Colonic mucosa (tissue), 4 donors: Measurements from ENCODE around the gene ZNF318. TPM values are rescaled to one million over a fixed set of nuclear protein-coding genes. Genes with fewer than 3 reads are reported as not detected.
A peak's percentile ranks its signal among the peaks of the same experiment; 100 is the strongest.

Source experiments
- DNase-seq: peaks from one replicate; pipeline ENCODE4 v3.0.0-alpha.2; 2020
- H3K27ac ChIP-seq: fragments of 200-600 bp; one replicate; pipeline ENCODE4 v1.8.0; 2021
- H3K27me3 ChIP-seq: fragments of 200-600 bp; one replicate; pipeline ENCODE4 v1.8.0; 2021
- H3K36me3 ChIP-seq: fragments of 200-600 bp; one replicate; pipeline ENCODE4 v1.8.0; 2021
- H3K4me1 ChIP-seq: fragments of 200-600 bp; one replicate; pipeline ENCODE4 v1.8.0; 2021; ENCODE audit warnings: mild to moderate bottlenecking
- H3K4me3 ChIP-seq: fragments of 200-600 bp; one replicate; pipeline ENCODE4 v1.8.0; 2021
- H3K9ac ChIP-seq, 2 donors: one replicate each; pipeline ENCODE4 v1.7.0; 2013; ENCODE audit warnings: control low read depth in 2 of 2, low read depth in 2 of 2, low read length in 2 of 2
- H3K9me3 ChIP-seq: fragments of 200-600 bp; one replicate; pipeline ENCODE4 v1.8.0; 2021
- CTCF ChIP-seq: fragments of 200-600 bp; IDR thresholded peaks from one replicate; pipeline ENCODE4 v1.8.0; 2022; ENCODE audit warnings: antibody characterized with exemption, mild to moderate bottlenecking
- intact Hi-C: fragments of 100-400 bp; cut with DNase I; formaldehyde crosslinking; loops from one replicate; pipeline ENCODE4 v1.14.1; 2022
- total RNA-seq, 2 donors: library from RNA; stranded (reverse); fragmentation: NEBNext Ultra II Directional in 1 of 2; extraction: Animal tissue kit (Norgen Biotek cat#: 25700) in 1 of 2; gene quantifications; one replicate each; pipeline ENCODE4 v1.2.1, GENCODE V29; 2021
- donor health status: healthy.
- donor health status: DM: no; HTN: no; CAD: no.
- donor health status: DM: no; HTN: no; CAD: no.

Gene ZNF318
- total RNA-seq, 2 donors from 2014 or later = 12.3 TPM

GRCh38 chr6:43368259-43369160 lies 937 bp downstream of the ZNF318 start:
- H3K9me3 ChIP-seq = no peaks in the 10 kb centered on the region
- intact Hi-C loops = no loop called here
- DNase-seq = peak; percentile 49
- peak overlapping the region; percentile 82 to 88 for H3K9ac ChIP-seq
- TF ChIP-seq CTCF = no peak
- peaks cover 3% of the 10 kb centered on the region for H3K36me3 ChIP-seq
- H3K4me1 ChIP-seq = peaks cover 6% of the 10 kb centered on the region
- H3K4me3 ChIP-seq = peak overlapping the region; percentile 72
- peak overlapping the region; percentile 77 for H3K27ac ChIP-seq
- no peaks in the 10 kb centered on the region for H3K27me3 ChIP-seq

DNA sequence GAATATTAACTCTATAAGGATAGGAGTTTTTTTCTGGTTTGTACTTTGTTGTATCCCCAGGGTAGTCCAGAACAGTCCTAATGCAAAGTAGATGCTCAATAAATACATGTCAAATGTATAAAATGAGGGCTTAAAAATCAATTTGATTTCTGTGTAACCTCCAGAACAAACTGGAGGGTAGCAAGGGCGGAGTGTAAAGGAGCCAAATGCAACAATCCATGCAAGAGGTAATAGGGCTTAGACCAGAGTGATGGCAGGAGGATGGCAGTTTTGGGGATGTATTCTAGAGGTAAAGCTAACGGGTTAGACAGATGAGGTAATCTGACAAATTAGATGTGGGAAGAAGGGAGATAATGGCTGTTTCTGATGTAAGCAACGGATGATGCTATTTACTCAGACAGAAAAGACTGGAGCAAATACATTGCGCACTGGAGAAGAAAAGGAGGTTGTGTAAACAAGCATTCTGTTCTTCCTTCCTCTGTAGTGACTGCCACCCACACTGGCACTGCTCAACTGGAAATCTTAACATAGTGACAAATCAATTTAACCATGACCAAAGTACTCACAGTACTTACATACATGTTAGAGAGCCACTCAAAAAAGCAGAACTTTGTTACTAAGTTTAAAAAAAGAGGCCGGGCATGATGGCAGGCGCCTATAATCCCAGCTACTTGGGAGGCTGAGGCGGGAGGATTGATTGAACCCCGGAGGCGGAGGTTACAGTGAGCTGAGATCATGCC lies 2.0 kb downstream of the ZNF318 start:
- TF ChIP-seq CTCF = no peak
- Histone ChIP-seq H3K9me3 (no peaks in the 10 kb centered on the region), H3K27ac (no peak overlapping the region), H3K36me3 (peaks cover 3% of the 10 kb centered on the region), H3K4me1 (peaks cover 6% of the 10 kb centered on the region), H3K27me3 (no peaks in the 10 kb centered on the region), H3K4me3 (no peak overlapping the region), H3K9ac (no peak overlapping the region)
- DNase-seq = no peak
- intact Hi-C loops = no loop called here

DNA sequence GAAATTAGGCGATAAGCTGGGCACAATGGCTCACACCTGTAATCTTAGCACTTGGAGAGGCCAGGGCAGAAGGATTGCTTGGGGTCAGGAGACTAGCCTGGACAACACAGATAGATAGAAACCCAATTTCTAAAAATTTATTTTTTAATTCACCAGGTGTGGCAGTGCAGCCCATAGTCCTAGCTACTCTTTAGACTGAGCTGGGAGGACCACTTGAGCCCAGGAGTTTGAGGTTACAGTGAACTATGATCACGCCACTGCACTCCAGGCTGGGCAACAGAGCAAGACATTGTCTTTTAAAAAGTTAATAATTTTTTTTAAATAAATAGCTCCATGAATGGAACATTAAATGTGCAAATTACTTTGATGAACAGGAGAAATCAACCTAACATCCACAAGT lies 8.2 kb downstream of the ZNF318 start:
- Histone ChIP-seq H3K36me3 (peaks cover 3% of the 10 kb centered on the region), H3K9ac (no peak overlapping the region), H3K4me3 (no peak overlapping the region), H3K9me3 (no peaks in the 10 kb centered on the region), H3K4me1 (no peaks in the 10 kb centered on the region), H3K27me3 (no peaks in the 10 kb centered on the region), H3K27ac (no peak overlapping the region)
- no peak for TF ChIP-seq CTCF
- intact Hi-C loops = no loop called here
- no peak for DNase-seq

- Histone ChIP-seq H3K9me3 (no peaks in the 10 kb centered on the region), H3K27ac (no peak overlapping the region), H3K4me3 (no peak overlapping the region), H3K4me1 (no peaks in the 10 kb centered on the region), H3K27me3 (no peaks in the 10 kb centered on the region), H3K9ac (no peak overlapping the region), H3K36me3 (peaks cover 3% of the 10 kb centered on the region)
- no peak for TF ChIP-seq CTCF
- intact Hi-C loops = loop anchor here (5.0 kb wide), 1 partner anchor 98 kb away; no protein-coding TSS in a partner anchor
- DNase-seq = no peak
Observed at GRCh38 chr6:43359831-43360230, 9.6 kb downstream of the ZNF318 start.

- no peak for DNase-seq
- Histone ChIP-seq H3K9ac (no peak overlapping the region), H3K27me3 (no peaks in the 10 kb centered on the region), H3K4me1 (no peaks in the 10 kb centered on the region), H3K4me3 (no peak overlapping the region), H3K27ac (no peak overlapping the region), H3K36me3 (peaks cover 2% of the 10 kb centered on the region), H3K9me3 (no peaks in the 10 kb centered on the region)
- TF ChIP-seq CTCF = no peak
- intact Hi-C loops = loop anchor here (5.0 kb wide), 1 partner anchor 97 kb away; no protein-coding TSS in a partner anchor
Observed at GRCh38 chr6:43359381-43359780, 10.1 kb downstream of the ZNF318 start.
